GM18505 (cell line): ENCODE results near the gene MAPT.

Experiments used
- ATAC-seq: cut with Tn5 transposase; IDR thresholded peaks from one replicate; pipeline ENCODE4 v1.9.1; 2021; ENCODE audit not compliant: unreplicated experiment
- POLR2A ChIP-seq: IDR thresholded peaks from 4 replicates; pipeline ENCODE4 v1.6.1; 2011; ENCODE audit warnings: borderline replicate concordance; ENCODE audit not compliant: insufficient read depth, insufficient read length; ENCODE audit errors: extremely low read depth

The MAPT gene

DNA sequence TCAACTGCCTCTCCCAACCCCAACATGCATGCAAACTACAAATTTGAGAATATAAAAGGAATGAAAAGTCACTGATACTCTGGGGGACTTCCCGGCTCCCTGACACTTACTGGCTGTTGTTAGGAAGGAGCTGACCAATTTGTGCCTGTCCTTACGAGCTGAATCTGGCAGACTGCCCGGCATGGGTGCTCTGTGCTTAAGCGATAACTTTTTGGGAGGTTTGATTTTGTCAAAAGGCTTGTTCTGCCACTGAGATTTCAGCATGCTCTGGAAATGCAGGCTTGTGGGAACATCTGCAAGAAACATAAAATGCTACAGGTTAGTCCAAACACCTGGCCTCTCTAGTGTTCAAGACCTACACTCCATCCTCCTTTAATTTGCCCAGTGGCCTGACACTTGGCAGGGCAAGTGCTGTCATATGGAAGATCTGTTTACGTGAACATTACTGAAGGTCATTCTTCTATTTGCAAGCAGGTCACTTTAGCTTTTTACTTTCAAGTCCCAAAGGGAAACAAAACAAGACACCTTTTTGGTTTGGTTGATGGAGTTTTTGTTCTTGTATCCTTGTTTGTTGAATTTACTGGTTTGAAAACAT, 145.3 kb downstream of the MAPT start:
- TF ChIP-seq POLR2A = no peak
- no peak for ATAC-seq

DNA sequence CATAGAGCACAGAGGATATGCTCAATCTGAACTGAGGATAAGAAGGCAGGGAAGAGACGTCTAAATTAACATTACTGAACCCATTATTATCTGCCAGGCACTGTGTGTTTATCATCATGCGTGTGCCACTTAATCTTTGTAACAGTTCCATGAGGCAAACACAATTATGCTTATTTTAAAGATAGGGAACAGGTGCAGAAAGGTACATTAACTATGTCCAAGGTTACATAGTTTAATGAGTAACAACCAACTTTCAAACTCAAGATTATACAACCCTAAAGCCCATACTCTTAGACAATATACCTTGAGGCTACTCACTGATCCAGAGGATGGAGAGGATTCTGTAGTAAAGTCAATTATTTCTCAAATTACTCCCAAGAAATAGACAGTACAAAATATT, 147.9 kb downstream of the MAPT start:
- no peak for TF ChIP-seq POLR2A
- ATAC-seq = no peak

GRCh38 chr17:46042925-46043324, 148.6 kb downstream of the MAPT start:
- no peak for TF ChIP-seq POLR2A
- no peak for ATAC-seq

DNA sequence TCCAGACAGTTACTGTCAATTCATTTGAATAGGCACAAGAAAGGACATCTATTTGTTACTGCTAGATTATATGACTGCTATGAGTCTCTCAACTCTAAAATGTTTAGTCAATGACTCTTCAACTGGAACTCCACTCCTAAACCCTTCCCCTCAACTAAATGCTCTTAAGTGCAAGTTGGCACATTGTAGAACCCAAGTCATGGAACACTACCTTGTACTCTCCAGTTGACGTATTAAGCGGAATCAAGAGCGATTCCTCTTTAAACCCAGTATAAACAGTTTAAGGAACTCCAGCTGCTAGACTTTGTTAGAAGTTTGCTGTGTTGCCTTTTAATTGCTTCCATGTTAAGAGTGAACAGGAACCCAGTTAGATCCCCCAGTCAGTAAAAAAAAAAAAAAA, 149.3 kb downstream of the MAPT start:
- TF ChIP-seq POLR2A = no peak
- ATAC-seq = no peak

- TF ChIP-seq POLR2A = no peak
- ATAC-seq = no peak
These were observed 150.1 kb downstream of the MAPT start for GRCh38 chr17:46044286-46044928.

GRCh38 chr17:46044989-46045388, 150.6 kb downstream of the MAPT start:
- no peak for ATAC-seq
- TF ChIP-seq POLR2A = no peak

- no peak for ATAC-seq
- TF ChIP-seq POLR2A = no peak
These were observed 151.3 kb downstream of the MAPT start for GRCh38 chr17:46045639-46046038.

DNA sequence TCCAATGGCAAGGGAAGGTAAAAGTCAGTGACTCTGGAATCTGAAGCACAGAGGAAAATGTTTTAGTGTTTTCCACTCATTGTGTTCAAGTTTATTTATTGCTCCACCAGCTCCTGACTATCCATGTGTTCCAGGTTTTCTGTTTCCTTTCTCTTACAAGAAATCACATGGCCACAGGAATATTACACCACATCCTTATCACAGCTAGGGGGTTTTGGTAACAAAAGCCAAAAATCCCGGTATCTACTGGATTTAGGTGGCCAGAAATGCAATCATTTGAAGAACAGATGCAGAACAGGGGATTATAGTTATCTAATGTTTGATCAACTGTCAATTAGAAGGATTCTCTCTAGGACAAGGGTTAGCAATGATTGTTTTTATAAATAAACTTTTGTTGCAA, 152.6 kb downstream of the MAPT start:
- ATAC-seq = no peak
- no peak for TF ChIP-seq POLR2A

DNA sequence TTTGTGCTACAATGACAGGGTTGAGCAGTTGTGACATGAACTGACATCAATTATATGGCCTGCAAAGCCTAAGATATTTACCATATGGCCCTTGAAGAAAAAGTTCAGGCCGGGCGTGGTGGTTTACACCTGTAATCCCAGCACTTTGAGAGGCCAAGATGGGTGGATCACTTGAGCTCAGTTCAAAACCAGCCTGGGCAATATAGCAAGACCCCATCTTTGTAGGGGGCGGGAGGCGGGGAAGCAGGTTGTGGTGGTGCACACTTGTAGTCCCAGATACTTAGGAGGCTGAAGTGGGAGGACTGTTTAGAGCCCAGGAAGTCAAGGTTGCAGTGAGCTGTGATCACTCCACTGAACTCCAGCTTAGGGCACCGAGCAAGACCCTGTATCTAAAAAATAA, 153.0 kb downstream of the MAPT start:
- no peak for TF ChIP-seq POLR2A
- no peak for ATAC-seq

DNA sequence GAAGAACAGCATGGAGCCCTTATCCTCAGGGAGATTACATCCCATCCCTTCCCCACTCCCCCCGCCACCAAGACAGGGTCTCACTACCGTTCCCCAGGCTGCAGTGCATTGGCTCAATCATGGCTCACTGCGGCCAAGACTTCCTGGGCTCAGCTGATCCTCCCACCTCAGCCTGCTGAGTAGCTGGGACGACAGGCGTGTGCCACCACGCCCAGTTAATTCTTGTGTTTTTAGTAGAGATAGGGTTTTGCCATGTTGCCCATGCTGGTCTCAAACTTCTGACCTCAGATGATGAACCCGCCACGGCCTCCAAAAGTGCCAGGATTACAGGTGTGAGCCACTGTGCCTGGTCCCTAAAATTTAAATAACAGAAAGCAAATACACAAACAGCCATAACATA, 153.5 kb downstream of the MAPT start:
- TF ChIP-seq POLR2A = no peak
- ATAC-seq = no peak

GRCh38 chr17:46049656-46050055, 155.3 kb downstream of the MAPT start:
- no peak for ATAC-seq
- no peak for TF ChIP-seq POLR2A

DNA sequence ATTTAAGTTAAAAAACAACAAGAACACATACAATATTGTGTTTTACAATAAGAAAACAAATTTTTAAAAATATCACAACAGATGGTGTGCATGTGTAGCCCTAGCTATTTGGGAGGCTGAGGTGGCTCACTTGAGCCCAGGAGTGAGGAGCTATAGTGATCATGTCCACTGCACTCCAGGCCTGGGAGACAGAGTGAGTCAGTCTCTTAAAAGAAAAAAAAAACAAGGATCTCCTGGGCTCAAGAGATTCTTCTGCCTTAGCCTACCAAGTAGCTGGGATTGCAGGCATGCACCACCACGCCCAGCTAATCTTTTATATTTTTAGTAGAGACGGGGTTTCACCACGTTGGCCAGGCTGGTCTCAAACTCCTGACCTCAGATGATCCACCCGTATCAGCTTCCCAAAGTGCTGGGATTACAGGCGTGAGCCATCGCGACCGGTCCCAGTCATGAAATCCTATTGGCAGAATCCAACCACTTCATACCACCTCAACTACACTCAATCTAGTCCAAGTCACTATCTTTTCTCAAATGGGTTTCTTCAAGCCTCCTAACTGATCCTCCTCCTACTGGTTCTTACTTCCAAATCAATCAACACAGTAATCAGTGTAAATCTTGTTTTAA, 159.7 kb downstream of the MAPT start:
- ATAC-seq = no peak
- TF ChIP-seq POLR2A = no peak

DNA sequence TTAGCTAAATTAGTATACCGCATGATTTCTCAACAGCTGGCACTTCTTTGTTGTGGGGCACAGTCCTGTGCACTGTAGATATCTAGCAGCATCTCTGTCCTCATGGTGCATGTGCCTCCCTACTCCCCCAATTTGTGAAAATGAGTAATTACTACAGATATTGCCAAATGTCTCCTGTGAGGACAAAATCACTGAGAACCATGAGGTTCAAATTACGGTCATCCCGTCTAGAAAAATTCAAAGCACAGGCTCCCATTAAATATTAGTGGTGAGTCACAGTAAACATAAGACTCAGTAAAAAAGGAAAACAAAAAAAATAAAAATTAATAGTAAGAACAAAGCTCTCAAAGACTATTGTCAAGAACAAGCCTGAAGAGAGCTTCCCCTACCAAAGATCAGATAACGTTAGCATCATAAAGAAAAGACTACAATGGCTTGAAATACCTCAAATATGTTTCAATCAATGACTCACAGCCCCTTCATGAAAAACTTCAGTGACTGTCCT, 162.5 kb downstream of the MAPT start:
- ATAC-seq = no peak
- TF ChIP-seq POLR2A = no peak

GRCh38 chr17:46057366-46057765, 163.0 kb downstream of the MAPT start:
- no peak for TF ChIP-seq POLR2A
- no peak for ATAC-seq
